Measurements from ENCODE around the gene DNAJC13. TPM values are rescaled to one million over a fixed set of nuclear protein-coding genes. Genes with fewer than 3 reads are reported as not detected.
A peak's percentile ranks its signal among the peaks of the same experiment; 100 is the strongest.

DNAJC13 gene
- total RNA-seq, 1 donor: 107 TPM

- TF ChIP-seq, protein P1, sequence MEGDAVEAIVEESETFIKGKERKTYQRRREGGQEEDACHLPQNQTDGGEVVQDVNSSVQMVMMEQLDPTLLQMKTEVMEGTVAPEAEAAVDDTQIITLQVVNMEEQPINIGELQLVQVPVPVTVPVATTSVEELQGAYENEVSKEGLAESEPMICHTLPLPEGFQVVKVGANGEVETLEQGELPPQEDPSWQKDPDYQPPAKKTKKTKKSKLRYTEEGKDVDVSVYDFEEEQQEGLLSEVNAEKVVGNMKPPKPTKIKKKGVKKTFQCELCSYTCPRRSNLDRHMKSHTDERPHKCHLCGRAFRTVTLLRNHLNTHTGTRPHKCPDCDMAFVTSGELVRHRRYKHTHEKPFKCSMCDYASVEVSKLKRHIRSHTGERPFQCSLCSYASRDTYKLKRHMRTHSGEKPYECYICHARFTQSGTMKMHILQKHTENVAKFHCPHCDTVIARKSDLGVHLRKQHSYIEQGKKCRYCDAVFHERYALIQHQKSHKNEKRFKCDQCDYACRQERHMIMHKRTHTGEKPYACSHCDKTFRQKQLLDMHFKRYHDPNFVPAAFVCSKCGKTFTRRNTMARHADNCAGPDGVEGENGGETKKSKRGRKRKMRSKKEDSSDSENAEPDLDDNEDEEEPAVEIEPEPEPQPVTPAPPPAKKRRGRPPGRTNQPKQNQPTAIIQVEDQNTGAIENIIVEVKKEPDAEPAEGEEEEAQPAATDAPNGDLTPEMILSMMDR (IDR thresholded peaks at IDR 0.05; ENCODE audit: insufficient read depth, low read depth, low read length): no peak
- DNase-seq (ENCODE audit: low read depth): no peak
- no peak overlapping the region for H3K4me3 ChIP-seq (ENCODE audit: low read depth, low read length)
Measured at GRCh38 chr3:132569580-132569979, 152.3 kb downstream of the DNAJC13 start.

GRCh38 chr3:132570016-132570415 is 152.7 kb downstream of the DNAJC13 start:
- no peak for DNase-seq (ENCODE audit: low read depth)
- TF ChIP-seq, protein P1 (IDR thresholded peaks at IDR 0.05; ENCODE audit: insufficient read depth, low read depth, low read length): no peak
- H3K4me3 ChIP-seq (ENCODE audit: low read depth, low read length): no peak overlapping the region

DNA sequence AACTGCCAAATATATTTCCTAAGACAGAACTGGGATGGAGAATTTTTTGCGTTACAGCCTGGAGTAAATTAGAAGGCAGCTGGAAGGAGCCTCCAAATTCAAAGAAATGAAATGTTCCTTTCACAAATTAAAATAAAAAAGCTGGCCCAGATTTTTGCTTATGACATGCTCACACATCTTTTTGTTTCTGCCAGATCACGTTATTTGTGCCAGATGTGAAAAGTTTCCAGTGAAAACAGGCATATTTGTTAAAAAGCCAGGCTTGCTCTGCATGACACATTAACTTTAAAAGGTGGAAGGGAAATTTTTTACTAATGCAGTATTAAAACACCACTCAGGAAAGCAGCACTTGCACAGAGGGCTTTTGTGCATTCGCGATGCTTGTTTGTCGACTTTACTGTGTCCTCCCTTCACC is 156.5 kb downstream of the DNAJC13 start:
- no peak overlapping the region for H3K4me3 ChIP-seq (ENCODE audit: low read depth, low read length)
- TF ChIP-seq, protein P1 (IDR thresholded peaks at IDR 0.05; ENCODE audit: insufficient read depth, low read depth, low read length): no peak
- DNase-seq (ENCODE audit: low read depth): peak; percentile 49

DNA sequence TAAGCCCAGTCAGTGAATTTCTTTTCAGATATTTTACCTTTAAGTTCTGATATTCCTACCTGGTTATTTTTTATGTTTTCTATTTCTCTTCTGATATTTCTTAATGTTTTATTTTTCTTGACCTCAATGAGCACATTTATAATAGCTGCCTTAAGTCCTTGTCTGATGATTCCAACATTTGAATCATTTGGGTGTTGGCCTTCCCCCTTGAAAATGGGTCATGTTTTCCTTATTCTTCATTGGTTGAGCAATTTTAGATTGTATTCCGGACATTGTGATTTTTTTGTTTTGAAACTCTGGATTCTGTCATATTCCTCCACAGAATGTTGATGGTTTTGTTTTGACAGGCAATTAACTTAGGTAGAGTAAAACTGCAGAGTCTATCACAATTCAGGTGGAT is 170.1 kb downstream of the DNAJC13 start:
- H3K4me3 ChIP-seq (ENCODE audit: low read depth, low read length): no peak overlapping the region
- TF ChIP-seq, protein P1 (IDR thresholded peaks at IDR 0.05; ENCODE audit: insufficient read depth, low read depth, low read length): no peak
- DNase-seq (ENCODE audit: low read depth): no peak

Other genes starting within 250 kb of the DNAJC13 start
- gene ACP3, start 100.1 kb upstream of the DNAJC13 start, total RNA-seq: 2.3 and 10.8 TPM in 2 replicates
- 2.9 and 9.5 TPM in 2 replicates for gene ACKR4, start 179.8 kb downstream of the DNAJC13 start, total RNA-seq
- gene ACAD11, start 242.3 kb downstream of the DNAJC13 start, total RNA-seq: 29.6 and 45.3 TPM in 2 replicates
- 48.8 and 51.2 TPM in 2 replicates for gene UBA5, start 242.8 kb downstream of the DNAJC13 start, total RNA-seq